Daoy (cell line): Measurements from ENCODE around the gene CRYM. TPM values are rescaled to one million over a fixed set of nuclear protein-coding genes. Genes with fewer than 3 reads are reported as not detected.

ENCODE experiments used
- DNase-seq: peaks from one replicate; pipeline ENCODE4 v3.0.0-alpha.2; 2015; ENCODE audit warnings: low read depth
- total RNA-seq: library from RNA; depleted of rRNA; stranded (reverse); fragments of >200 nt; shearing (Covaris generic); gene quantifications from 2 replicates; pipeline ENCODE4 v1.2.3, GENCODE V29; 2014

Gene CRYM
- total RNA-seq, 1 experiment from 2014 or later, result not detected

- no peak for DNase-seq
Measured at GRCh38 chr16:21244518-21245215, 33.4 kb downstream of the CRYM start.

- no peak for DNase-seq
Measured at GRCh38 chr16:21242756-21243155, 35.3 kb downstream of the CRYM start.

- no peak for DNase-seq
Measured at GRCh38 chr16:21239646-21240045, 38.4 kb downstream of the CRYM start.

GRCh38 chr16:21236831-21237230 is 41.3 kb downstream of the CRYM start:
- DNase-seq, result no peak

GRCh38 chr16:21235199-21235585 is 42.9 kb downstream of the CRYM start:
- DNase-seq, result no peak

- no peak for DNase-seq
Measured at GRCh38 chr16:21233521-21234150, 44.5 kb downstream of the CRYM start, which contains the start of gene ANKS4B. ANKS4B (plus strand) TSS chr16:21233699; CDS start chr16:21233738, 39 bp downstream.

- DNase-seq, result no peak
Measured at GRCh38 chr16:21233045-21233520, 45.0 kb downstream of the CRYM start.

- no peak for DNase-seq
Measured at GRCh38 chr16:21228361-21228872, 49.7 kb downstream of the CRYM start.

GRCh38 chr16:21227866-21228265 is 50.2 kb downstream of the CRYM start:
- no peak for DNase-seq

GRCh38 chr16:21226749-21227148 is 51.3 kb downstream of the CRYM start:
- DNase-seq, result no peak

GRCh38 chr16:21224800-21225199 is 53.3 kb downstream of the CRYM start:
- DNase-seq, result no peak

- no peak for DNase-seq
Measured at GRCh38 chr16:21223787-21224186, 54.3 kb downstream of the CRYM start.

- DNase-seq, result no peak
Measured at GRCh38 chr16:21222495-21223337, 55.4 kb downstream of the CRYM start.

GRCh38 chr16:21219551-21219950 is 58.5 kb downstream of the CRYM start:
- no peak for DNase-seq

GRCh38 chr16:21218153-21218552 is 59.9 kb downstream of the CRYM start:
- DNase-seq, result no peak

- DNase-seq, result no peak
Measured at GRCh38 chr16:21217121-21217520, 61.0 kb downstream of the CRYM start.

GRCh38 chr16:21214086-21214485 is 64.0 kb downstream of the CRYM start:
- no peak for DNase-seq

GRCh38 chr16:21211486-21211885 is 66.6 kb downstream of the CRYM start, which contains the start of gene ZP2:
ZP2 (minus strand) TSS chr16:21211574; CDS start chr16:21211547, 27 bp downstream.
- DNase-seq, result no peak
